DND-41 (cell line): Measurements from ENCODE around the gene LCN1.

ENCODE experiments used
- ATAC-seq: fragments of 200-7000 bp; cut with Tn5 transposase; 3 replicates; pipeline ENCODE4 v1.9.1; 2021; ENCODE audit warnings: low read depth; ENCODE audit not compliant: insufficient read depth
- DNase-seq: peaks from one replicate; pipeline ENCODE4 v3.0.0-alpha.2; 2020
- H2AFZ ChIP-seq: 2 replicates; pipeline ENCODE4 v1.6.0; 2012; ENCODE audit warnings: low read depth, low read length
- H3K27ac ChIP-seq: 2 replicates; pipeline ENCODE4 v1.5.1; 2012; ENCODE audit warnings: low read length, inconsistent platforms
- H3K27me3 ChIP-seq: fragments of 200-600 bp; sonication (generic); 2 replicates; pipeline ENCODE4 v1.6.0; 2012; ENCODE audit warnings: low read length, mild to moderate bottlenecking, inconsistent platforms; ENCODE audit not compliant: insufficient read depth, poor library complexity
- H3K36me3 ChIP-seq: 2 replicates; pipeline ENCODE4 v1.5.1; 2012; ENCODE audit warnings: low read length, inconsistent platforms; ENCODE audit not compliant: insufficient read depth
- H3K4me1 ChIP-seq: 2 replicates; pipeline ENCODE4 v1.5.1; 2012; ENCODE audit warnings: mild to moderate bottlenecking, low read length; ENCODE audit not compliant: insufficient read depth
- H3K4me2 ChIP-seq: 2 replicates; pipeline ENCODE4 v1.6.0; 2012; ENCODE audit warnings: mild to moderate bottlenecking, moderate library complexity, low read length, inconsistent platforms; ENCODE audit not compliant: insufficient read depth
- H3K4me3 ChIP-seq, 2 experiments: fragments of 200-600 bp in 1 of 2; shearing (Covaris generic) in 1 of 2; 2 replicates each; pipeline ENCODE4 v1.5.1; 2012 to 2016; ENCODE audit warnings: inconsistent platforms in 2 of 2, low read length in 2 of 2, mild to moderate bottlenecking in 2 of 2, low read depth in 1 of 2, moderate library complexity in 1 of 2
- H3K79me2 ChIP-seq: 2 replicates; pipeline ENCODE4 v1.6.0; 2012; ENCODE audit warnings: low read length, inconsistent platforms; ENCODE audit not compliant: insufficient read depth
- H3K9ac ChIP-seq: 2 replicates; pipeline ENCODE4 v1.6.0; 2012; ENCODE audit warnings: low read depth, mild to moderate bottlenecking, inconsistent platforms, low read length, moderate library complexity
- H3K9me3 ChIP-seq: 2 replicates; pipeline ENCODE4 v1.5.1; 2012; ENCODE audit warnings: low read length, moderate library complexity, mild to moderate bottlenecking, inconsistent platforms; ENCODE audit not compliant: insufficient read depth, severe bottlenecking
- H4K20me1 ChIP-seq: 2 replicates; pipeline ENCODE4 v1.6.0; 2012; ENCODE audit warnings: low read length; ENCODE audit not compliant: insufficient read depth
- EZH2 ChIP-seq: IDR thresholded peaks from 3 replicates; pipeline ENCODE4 v1.6.1; 2012; ENCODE audit warnings: borderline replicate concordance, low read depth, mild to moderate bottlenecking, moderate library complexity, low read length, inconsistent platforms; ENCODE audit not compliant: severe bottlenecking
- TF ChIP-seq, protein P1 (sequence below): IDR thresholded peaks from 2 replicates; pipeline ENCODE4 v1.5.1; 2012; ENCODE audit warnings: borderline replicate concordance, low read length, moderate library complexity, mild to moderate bottlenecking; ENCODE audit not compliant: poor library complexity, severe bottlenecking; ENCODE audit errors: extremely low read depth

Gene LCN1

DNA sequence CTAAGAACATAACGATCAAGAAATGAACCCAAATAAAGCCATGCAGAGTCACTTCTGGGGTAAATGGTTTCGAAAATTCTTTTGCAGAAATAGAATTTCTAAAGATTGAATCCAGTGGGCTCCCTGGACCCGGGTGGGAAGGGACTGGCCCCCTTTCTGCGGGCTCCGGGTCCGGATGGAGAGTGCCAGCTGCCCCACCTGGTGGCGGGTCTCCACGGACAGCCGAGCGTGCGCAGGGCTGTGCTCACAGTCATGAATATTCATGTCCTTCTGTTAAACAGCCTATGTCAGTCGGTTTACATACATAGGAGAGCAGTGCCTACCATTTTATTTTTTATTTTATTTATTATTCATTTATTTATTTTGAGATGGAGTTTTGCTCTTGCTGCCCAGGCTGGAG lies 46.3 kb upstream of the LCN1 start:
- Histone ChIP-seq H3K36me3 (no peaks in the 10 kb centered on the region), H3K4me3 (no peak overlapping the region), H3K9me3 (no peaks in the 10 kb centered on the region), H2AFZ (no peak overlapping the region), H3K79me2 (no peaks in the 10 kb centered on the region), H4K20me1 (no peaks in the 10 kb centered on the region), H3K27me3 (no peaks in the 10 kb centered on the region), H3K9ac (no peak overlapping the region), H3K4me1 (no peaks in the 10 kb centered on the region), H3K27ac (no peak overlapping the region), H3K4me2 (no peak overlapping the region)
- TF ChIP-seq, protein P1, sequence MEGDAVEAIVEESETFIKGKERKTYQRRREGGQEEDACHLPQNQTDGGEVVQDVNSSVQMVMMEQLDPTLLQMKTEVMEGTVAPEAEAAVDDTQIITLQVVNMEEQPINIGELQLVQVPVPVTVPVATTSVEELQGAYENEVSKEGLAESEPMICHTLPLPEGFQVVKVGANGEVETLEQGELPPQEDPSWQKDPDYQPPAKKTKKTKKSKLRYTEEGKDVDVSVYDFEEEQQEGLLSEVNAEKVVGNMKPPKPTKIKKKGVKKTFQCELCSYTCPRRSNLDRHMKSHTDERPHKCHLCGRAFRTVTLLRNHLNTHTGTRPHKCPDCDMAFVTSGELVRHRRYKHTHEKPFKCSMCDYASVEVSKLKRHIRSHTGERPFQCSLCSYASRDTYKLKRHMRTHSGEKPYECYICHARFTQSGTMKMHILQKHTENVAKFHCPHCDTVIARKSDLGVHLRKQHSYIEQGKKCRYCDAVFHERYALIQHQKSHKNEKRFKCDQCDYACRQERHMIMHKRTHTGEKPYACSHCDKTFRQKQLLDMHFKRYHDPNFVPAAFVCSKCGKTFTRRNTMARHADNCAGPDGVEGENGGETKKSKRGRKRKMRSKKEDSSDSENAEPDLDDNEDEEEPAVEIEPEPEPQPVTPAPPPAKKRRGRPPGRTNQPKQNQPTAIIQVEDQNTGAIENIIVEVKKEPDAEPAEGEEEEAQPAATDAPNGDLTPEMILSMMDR, result peak; percentile 28
- no peak for TF ChIP-seq EZH2
- DNase-seq, result no peak
- no peak for ATAC-seq

DNA sequence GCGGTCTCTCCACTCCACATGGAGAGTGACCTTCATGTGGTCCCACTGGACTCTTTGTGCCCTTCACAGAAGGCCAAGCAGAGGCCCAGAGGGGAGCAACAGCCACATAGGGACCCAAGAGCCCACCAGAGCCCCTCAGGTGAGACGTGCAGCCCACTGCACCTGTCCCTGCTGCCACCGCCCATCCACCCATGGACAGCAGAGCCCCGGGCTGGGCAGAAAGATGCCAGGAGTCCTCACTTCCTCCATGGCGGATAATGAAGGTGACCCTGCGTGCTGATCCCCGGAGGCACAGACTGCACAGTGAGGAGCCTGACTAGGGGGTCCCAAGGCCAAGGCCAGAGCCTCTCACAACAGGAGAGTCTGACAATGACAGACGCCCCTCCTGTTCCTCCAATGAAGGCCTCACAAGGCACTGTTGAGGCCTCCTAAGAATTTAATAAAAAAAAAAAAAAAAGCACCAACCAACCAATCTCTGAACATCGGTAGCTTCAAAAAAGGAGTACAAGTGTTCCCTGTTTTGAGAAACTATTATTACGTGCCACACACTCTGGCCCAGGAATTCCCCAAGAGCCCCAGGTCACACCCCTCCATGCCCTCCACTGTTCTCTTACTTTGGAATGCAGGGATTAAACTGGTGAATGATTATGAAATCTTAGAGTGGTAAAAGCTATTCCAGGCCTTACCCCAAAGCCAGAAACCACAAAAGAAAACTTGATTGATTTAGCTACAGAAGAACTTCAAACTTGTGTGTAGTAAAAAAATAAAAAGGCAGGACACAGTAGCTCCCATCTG lies 44.5 kb upstream of the LCN1 start:
- DNase-seq (no peak), ATAC-seq (no peak)
- Histone ChIP-seq H3K4me2 (no peak overlapping the region), H3K27ac (no peak overlapping the region), H2AFZ (no peak overlapping the region), H4K20me1 (no peaks in the 10 kb centered on the region), H3K4me3 (no peak overlapping the region), H3K9me3 (no peaks in the 10 kb centered on the region), H3K27me3 (no peaks in the 10 kb centered on the region), H3K36me3 (no peaks in the 10 kb centered on the region), H3K4me1 (no peaks in the 10 kb centered on the region), H3K9ac (no peak overlapping the region), H3K79me2 (no peaks in the 10 kb centered on the region)
- no peak for TF ChIP-seq EZH2
- TF ChIP-seq, protein P1, result no peak

DNA sequence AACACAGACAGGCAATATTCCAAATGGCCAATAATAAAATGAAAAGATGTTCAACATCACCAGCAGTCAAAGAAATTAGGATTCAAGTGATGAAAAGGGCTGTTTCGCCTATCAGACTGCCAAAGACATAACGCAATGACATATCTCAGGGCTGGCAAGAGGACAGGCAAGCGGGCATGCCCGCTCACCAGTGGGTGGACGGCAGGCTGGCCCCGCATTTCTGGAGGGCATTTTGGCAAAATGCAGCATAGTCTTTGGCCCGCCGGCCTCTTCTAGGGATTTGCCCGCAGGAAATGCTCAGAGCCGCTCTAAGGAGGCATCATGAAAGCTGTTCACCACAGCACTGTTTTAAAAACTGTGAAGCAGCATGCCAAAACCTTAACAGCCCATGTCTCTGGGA lies 43.0 kb upstream of the LCN1 start:
- ATAC-seq (no peak), DNase-seq (no peak)
- Histone ChIP-seq H3K4me1 (no peaks in the 10 kb centered on the region), H3K27ac (no peak overlapping the region), H2AFZ (no peak overlapping the region), H3K9ac (no peak overlapping the region), H3K4me3 (no peak overlapping the region), H3K79me2 (no peaks in the 10 kb centered on the region), H3K9me3 (no peaks in the 10 kb centered on the region), H3K27me3 (no peaks in the 10 kb centered on the region), H3K36me3 (no peaks in the 10 kb centered on the region), H4K20me1 (no peaks in the 10 kb centered on the region), H3K4me2 (no peak overlapping the region)
- TF ChIP-seq, protein P1, result no peak
- TF ChIP-seq EZH2, result no peak
